NCI-H128 (cell line): ENCODE data around the gene PRRT3.
"Not testable (repeated sequence)": the region's sequence is repeated elsewhere in the genome, so short reads cannot be mapped to it uniquely, and the experiment has no call there.

Source experiments
- DNase-seq: peaks from one replicate; lab custom pipeline; 2025; ENCODE audit not compliant: unreplicated experiment; lab: John Stamatoyannopoulos, UW

The PRRT3 gene

DNA sequence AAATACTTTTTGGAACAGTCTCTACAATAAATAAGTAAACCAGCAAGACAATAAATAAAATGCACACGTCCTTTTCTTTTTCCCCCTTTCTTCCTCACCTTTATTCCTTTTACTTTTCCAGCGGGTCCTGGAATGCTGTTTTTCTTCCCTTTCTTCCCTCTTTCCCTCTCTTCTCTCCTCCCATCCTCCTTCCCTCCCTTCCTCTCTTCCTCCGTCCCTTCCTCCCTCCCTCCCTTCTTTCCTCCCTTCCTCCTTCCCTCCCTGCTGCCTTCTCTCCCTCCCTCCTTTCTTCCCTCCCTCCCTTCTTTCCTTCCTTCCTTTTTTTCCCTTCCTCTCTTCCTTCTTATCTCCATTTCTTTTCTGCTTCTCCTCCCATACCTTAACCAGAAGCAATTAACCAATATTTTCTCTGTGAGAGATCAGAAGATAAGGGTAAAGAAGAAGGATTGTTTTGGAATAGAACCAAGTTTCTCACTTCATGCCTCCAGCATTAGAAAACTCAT lies 52.9 kb downstream of the PRRT3 start:
- DNase-seq: no peak

DNA sequence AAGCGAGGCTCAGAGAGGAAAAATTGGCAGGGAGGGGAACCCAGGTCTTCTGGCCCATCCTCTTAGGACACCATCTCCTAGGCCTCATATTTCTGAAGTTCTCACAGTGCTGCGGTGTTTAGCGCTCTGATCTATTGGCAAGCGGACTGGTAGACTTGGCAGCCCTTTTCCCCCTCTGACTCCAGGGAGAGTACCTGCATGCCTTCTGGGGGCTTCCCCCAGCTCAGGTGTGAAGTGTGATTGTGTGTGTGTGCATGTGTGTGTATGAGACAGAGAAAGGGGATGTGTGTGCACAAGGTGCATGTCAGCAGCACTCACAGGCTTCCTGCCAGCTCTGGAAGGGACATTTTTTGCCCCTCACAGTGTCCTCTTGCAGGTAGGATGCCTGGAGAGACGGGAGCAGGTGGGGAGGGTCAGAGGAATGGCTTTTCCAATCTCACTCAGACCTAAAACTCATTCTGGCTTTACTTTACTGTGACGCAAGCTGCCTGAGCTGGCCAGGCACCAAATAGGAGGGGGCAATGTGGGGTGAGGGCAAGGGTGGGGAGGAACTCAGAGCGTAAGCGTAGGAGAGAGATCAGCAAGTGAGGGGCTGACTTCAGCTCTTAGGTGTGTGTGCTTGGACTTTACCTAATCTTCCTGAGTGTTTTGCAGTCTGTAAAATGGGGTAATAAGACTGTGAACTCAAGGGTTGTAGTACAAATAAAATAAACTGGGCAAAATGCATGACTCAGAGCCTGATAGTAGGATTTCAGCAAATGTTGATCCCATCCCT lies 53.6 kb downstream of the PRRT3 start:
- no peak for DNase-seq

DNA sequence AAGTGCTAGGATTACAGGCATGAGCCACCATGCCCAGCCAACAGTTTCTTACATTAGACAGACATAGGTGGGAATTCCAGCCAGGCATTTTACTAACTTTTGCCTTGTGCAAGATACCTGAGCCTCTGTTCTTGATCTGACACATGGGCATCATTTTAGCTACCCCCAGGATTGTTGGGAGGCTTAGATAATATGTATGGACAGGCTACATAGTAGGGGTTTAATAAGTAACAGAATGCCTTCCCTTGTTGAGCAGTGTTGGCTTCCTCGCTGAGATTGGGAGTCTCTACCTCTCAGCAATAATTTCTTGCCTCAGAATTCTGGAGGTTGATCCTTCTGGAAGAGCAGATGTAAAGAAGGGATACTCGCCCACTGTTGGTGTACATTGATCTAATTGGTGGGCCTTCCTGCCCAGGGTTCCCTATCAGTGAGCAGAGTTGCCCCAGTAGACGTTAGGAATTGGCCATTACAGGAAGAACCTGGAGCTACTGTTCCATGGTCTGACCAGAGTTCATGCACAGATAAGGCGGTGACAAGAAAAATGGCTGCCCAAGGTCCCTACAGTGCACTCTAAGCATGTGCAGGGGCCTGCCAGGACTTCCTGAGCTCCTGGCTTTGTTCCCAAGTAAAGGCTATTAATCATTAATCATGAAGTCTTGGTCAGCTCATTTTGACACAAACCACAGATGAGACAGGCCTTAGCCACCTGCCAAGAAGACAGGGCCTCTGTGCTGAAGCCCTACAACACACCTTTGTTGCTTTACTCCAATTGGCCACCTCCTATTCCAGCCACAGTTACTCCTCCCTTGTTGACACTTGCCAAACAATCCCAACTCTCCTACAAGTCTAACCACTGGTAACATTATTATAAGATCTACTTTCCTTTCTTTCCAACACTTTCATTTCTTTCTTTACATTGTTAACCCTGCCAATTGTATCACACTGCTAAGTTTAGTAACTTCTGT lies 54.5 kb downstream of the PRRT3 start:
- no peak for DNase-seq

DNA sequence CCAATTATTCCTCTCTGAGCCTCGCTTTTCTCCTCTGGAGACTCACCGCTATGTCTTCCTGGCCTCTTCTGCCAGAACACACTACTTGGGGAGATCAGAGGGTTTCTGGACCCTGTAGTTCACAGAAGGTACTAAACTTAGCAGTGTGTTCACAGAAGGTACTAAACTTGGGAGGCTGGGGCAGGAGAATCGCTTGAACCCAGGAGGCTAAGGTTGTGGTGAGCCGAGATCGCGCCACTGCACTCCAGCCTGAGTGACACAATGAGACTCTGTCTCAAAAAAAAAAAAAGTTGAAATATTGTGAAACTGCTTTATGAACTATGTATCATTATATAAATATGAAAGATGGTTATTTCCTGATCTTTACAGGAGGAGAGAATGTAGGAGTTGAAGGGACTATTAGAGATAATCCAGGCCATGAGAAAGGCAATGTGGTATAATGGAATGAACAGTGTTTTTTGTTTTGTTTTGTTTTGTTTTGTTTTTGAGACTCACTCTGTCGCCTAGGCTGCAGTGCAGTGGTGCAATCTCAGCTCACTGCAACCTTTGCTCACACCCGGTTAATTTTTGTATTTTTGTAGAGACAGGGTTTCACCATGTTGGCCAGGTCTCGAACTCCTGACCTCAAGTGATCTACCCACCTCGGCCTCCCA lies 55.3 kb downstream of the PRRT3 start:
- DNase-seq: not testable (repeated sequence)

DNA sequence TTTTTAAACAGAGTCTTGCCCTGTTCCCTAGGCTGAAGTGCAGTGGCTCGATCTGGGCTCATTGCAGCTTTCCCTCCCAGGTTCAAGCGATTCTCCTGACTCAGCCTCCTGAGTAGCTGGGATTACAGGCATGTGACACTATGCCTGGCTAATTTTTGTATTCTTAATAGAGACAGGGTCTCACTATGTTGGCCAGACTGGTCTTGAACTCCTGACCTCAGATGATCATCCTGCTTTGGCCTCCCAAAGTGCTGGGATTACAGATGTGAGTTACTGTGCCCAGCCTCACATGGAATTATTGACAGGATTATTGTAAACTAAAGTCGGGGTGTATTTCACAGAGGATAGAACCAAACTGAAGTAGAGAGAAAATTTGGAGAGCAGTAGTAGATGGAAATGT lies 56.5 kb downstream of the PRRT3 start:
- not testable (repeated sequence) for DNase-seq
